NB4 (cell line): Measurements from ENCODE around the gene CAMK2B.

Experiments used
- DNase-seq: peaks from one replicate; pipeline ENCODE4 v3.0.0; 2010; ENCODE audit warnings: low read depth
- H3K4me3 ChIP-seq: one replicate; pipeline ENCODE4 v1.5.1; 2011; ENCODE audit warnings: mild to moderate bottlenecking, low read depth, low read length, moderate library complexity
- CTCF ChIP-seq: IDR thresholded peaks from one replicate; pipeline ENCODE4 v1.5.1; 2012; ENCODE audit warnings: low read depth, low read length
- MYC ChIP-seq: IDR thresholded peaks from 2 replicates; pipeline ENCODE4 v1.6.1; 2011; ENCODE audit warnings: low read depth, low read length
- POLR2A ChIP-seq: IDR thresholded peaks from 2 replicates; pipeline ENCODE4 v1.6.1; 2011; ENCODE audit warnings: mild to moderate bottlenecking; ENCODE audit not compliant: insufficient read length; ENCODE audit errors: extremely low read depth
- TF ChIP-seq, protein P1 (sequence below): IDR thresholded peaks from 2 replicates; pipeline ENCODE4 v1.6.1; 2011; ENCODE audit warnings: low read depth, low read length

The CAMK2B gene

DNA sequence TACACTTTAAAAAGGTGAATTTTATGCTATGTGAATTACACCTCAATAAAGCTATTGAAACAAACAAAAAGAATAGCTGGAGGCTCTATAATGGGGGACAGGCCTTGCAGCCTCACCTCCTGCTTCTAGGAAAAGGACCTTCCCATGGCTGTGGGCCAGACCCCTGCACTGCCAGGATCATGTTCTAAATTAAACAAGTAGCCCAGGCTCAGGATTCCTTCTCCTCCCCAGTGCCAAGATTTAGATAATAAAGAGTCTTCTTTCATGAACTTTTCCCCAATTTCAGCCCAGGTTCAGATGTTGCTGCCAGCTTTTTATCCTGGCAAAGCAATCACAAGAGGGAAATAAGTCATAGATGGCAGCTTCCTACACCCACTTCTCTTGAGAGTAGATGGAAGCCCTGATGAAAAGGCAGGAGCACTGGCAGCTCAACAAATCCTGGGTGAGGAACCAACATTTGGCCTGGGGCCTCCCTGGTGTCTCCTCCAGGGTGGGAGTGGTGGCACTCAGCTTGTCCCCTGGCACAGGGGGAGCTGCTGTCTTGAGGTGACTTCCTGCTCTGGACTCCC, 22.2 kb upstream of the CAMK2B start:
- no peak overlapping the region for H3K4me3 ChIP-seq
- DNase-seq: no peak
- TF ChIP-seq, protein P1, sequence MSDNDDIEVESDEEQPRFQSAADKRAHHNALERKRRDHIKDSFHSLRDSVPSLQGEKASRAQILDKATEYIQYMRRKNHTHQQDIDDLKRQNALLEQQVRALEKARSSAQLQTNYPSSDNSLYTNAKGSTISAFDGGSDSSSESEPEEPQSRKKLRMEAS: no peak
- TF ChIP-seq POLR2A (no peak), MYC (no peak), CTCF (no peak)

DNA sequence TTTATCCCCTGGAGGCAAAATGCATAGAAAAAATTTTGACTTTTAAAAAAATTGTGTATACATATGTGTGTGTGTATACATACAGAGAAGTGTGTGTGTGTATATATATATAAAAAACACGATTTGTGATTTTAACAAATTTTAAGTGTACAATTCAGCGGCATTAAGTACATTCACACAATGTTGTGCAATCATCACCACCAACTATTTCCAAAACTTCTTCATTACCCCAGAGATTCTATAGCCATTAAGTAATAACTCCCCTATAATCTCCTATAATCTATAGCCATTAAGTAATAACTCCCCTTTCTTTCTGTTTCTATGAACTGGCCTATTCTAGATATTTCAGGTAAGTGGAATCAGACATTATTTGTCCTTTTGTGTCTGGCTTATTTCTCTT, 20.7 kb upstream of the CAMK2B start:
- H3K4me3 ChIP-seq: no peak overlapping the region
- DNase-seq: no peak
- TF ChIP-seq CTCF: no peak
- TF ChIP-seq POLR2A: no peak
- TF ChIP-seq MYC: no peak
- TF ChIP-seq, protein P1: no peak

GRCh38 chr7:44341401-44341800, 16.0 kb upstream of the CAMK2B start:
- DNase-seq: no peak
- H3K4me3 ChIP-seq: no peak overlapping the region
- TF ChIP-seq, protein P1: no peak
- TF ChIP-seq MYC (no peak), POLR2A (no peak), CTCF (no peak)

GRCh38 chr7:44338600-44338999, 13.2 kb upstream of the CAMK2B start:
- no peak overlapping the region for H3K4me3 ChIP-seq
- DNase-seq: peak; percentile 40
- TF ChIP-seq POLR2A: no peak
- TF ChIP-seq MYC: no peak
- TF ChIP-seq, protein P1: no peak
- TF ChIP-seq CTCF: no peak

DNA sequence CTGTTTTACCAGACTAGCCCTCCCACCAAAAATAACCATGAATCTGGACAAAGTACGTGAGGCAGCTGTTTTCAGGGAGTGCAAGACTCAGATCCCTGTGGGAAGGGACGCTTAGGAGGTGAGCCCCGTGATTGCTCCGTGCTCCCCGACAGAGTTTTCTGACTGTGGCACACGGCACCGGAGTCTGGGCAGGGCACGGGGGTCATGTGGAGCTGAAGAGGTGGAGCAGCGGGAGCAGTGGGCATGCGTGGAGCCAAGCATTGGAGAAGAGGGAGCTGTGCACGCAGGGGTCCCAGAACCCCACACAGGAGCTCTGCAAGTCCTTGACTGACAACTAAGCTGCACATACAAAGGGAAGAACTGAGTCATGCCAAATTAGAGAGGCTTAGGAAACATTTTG, 11.1 kb upstream of the CAMK2B start:
- DNase-seq: no peak
- TF ChIP-seq CTCF (no peak), MYC (no peak), POLR2A (no peak)
- TF ChIP-seq, protein P1: no peak
- no peak overlapping the region for H3K4me3 ChIP-seq
